H9 (cell line): Measurements from ENCODE around the gene NRXN3. TPM values are rescaled to one million over a fixed set of nuclear protein-coding genes. Genes with fewer than 3 reads are reported as not detected.

ENCODE experiments used
- DNase-seq: peaks from one replicate; pipeline ENCODE4 v3.0.0-alpha.2; 2017
- H2AFZ ChIP-seq: one replicate; pipeline ENCODE4 v1.6.1; 2013; ENCODE audit warnings: mild to moderate bottlenecking, low read length, control low read depth, moderate library complexity
- H2AK5ac ChIP-seq: 2 replicates; pipeline ENCODE4 v1.6.1; 2013; ENCODE audit warnings: low read length, control low read depth, mixed read lengths; ENCODE audit not compliant: insufficient read length
- H2BK120ac ChIP-seq: one replicate; pipeline ENCODE4 v1.6.1; 2013; ENCODE audit warnings: low read depth, mild to moderate bottlenecking, low read length, control low read depth, inconsistent platforms; ENCODE audit not compliant: poor library complexity, severe bottlenecking
- H2BK12ac ChIP-seq: 2 replicates; pipeline ENCODE4 v1.6.1; 2013; ENCODE audit warnings: low read length, control low read depth, mixed read lengths, low read depth; ENCODE audit not compliant: insufficient read length
- H2BK15ac ChIP-seq: 2 replicates; pipeline ENCODE4 v1.6.1; 2013; ENCODE audit warnings: low read depth, low read length, control low read depth
- H2BK20ac ChIP-seq: one replicate; pipeline ENCODE4 v1.6.1; 2013; ENCODE audit warnings: low read depth, mild to moderate bottlenecking, low read length, control low read depth, inconsistent platforms; ENCODE audit not compliant: poor library complexity, severe bottlenecking
- H2BK5ac ChIP-seq: 2 replicates; pipeline ENCODE4 v1.6.1; 2013; ENCODE audit warnings: low read length, control low read depth, mixed read lengths; ENCODE audit not compliant: insufficient read length
- H3K14ac ChIP-seq: 2 replicates; pipeline ENCODE4 v1.6.1; 2013; ENCODE audit warnings: low read length, control low read depth; ENCODE audit not compliant: insufficient read depth
- H3K18ac ChIP-seq: 2 replicates; pipeline ENCODE4 v1.6.1; 2013; ENCODE audit warnings: low read depth, mild to moderate bottlenecking, mixed read lengths, low read length, control low read depth; ENCODE audit not compliant: insufficient read length
- H3K23ac ChIP-seq: 2 replicates; pipeline ENCODE4 v1.6.1; 2013; ENCODE audit warnings: low read length, control low read depth, mixed read lengths, low read depth; ENCODE audit not compliant: insufficient read length
- H3K23me2 ChIP-seq: 2 replicates; pipeline ENCODE4 v1.6.1; 2013; ENCODE audit warnings: low read depth, mild to moderate bottlenecking, mixed read lengths, low read length, control low read depth; ENCODE audit not compliant: insufficient read length, poor library complexity, severe bottlenecking
- H3K27ac ChIP-seq: 2 replicates; pipeline ENCODE4 v1.5.1; 2013; ENCODE audit warnings: low read length, control low read depth, mixed read lengths, low read depth; ENCODE audit not compliant: insufficient read length
- H3K27me3 ChIP-seq: 2 replicates; pipeline ENCODE4 v1.6.1; 2013; ENCODE audit warnings: low read length, control low read depth, inconsistent platforms; ENCODE audit not compliant: insufficient read depth
- H3K4ac ChIP-seq: 2 replicates; pipeline ENCODE4 v1.6.1; 2013; ENCODE audit warnings: low read depth, mild to moderate bottlenecking, control low read depth, inconsistent platforms, low read length, moderate library complexity
- H3K4me1 ChIP-seq: 2 replicates; pipeline ENCODE4 v1.6.1; 2013; ENCODE audit warnings: low read length, control low read depth, inconsistent platforms; ENCODE audit not compliant: insufficient read depth
- H3K4me2 ChIP-seq: 2 replicates; pipeline ENCODE4 v1.6.1; 2013; ENCODE audit warnings: low read length, control low read depth, mixed read lengths; ENCODE audit not compliant: insufficient read length, insufficient read depth
- H3K56ac ChIP-seq: 2 replicates; pipeline ENCODE4 v1.6.1; 2013; ENCODE audit warnings: low read depth, mild to moderate bottlenecking, mixed read lengths, low read length, control low read depth; ENCODE audit not compliant: insufficient read length
- H3K79me1 ChIP-seq: 2 replicates; pipeline ENCODE4 v1.6.1; 2013; ENCODE audit warnings: low read depth, mild to moderate bottlenecking, moderate library complexity, low read length, control low read depth, inconsistent platforms; ENCODE audit not compliant: insufficient read depth, poor library complexity, severe bottlenecking
- H3K79me2 ChIP-seq: 2 replicates; pipeline ENCODE4 v1.6.1; 2013; ENCODE audit warnings: low read length, control low read depth, inconsistent platforms; ENCODE audit not compliant: insufficient read depth
- H3K9ac ChIP-seq: 2 replicates; pipeline ENCODE4 v1.6.1; 2013; ENCODE audit warnings: low read length, control low read depth, mixed read lengths; ENCODE audit not compliant: insufficient read length; ENCODE audit errors: extremely low read depth
- H3K9me3 ChIP-seq: one replicate; pipeline ENCODE4 v1.6.1; 2013; ENCODE audit warnings: low read depth, low read length, inconsistent platforms; ENCODE audit not compliant: control insufficient read depth
- H3T11ph ChIP-seq: one replicate; pipeline ENCODE4 v1.6.1; 2013; ENCODE audit warnings: mild to moderate bottlenecking, low read length, control low read depth, inconsistent platforms
- H4K20me1 ChIP-seq: one replicate; pipeline ENCODE4 v1.6.1; 2013; ENCODE audit not compliant: control insufficient read depth, insufficient read length, insufficient read depth
- H4K5ac ChIP-seq: 2 replicates; pipeline ENCODE4 v1.6.1; 2013; ENCODE audit warnings: low read depth, mild to moderate bottlenecking, mixed read lengths, low read length, control low read depth; ENCODE audit not compliant: insufficient read length
- H4K8ac ChIP-seq: replicated peaks from 2 replicates; pipeline ENCODE4 v1.6.1; 2013; ENCODE audit warnings: low read length, control low read depth, mixed read lengths, low read depth; ENCODE audit not compliant: insufficient read length
- H4K91ac ChIP-seq: 2 replicates; pipeline ENCODE4 v1.6.1; 2013; ENCODE audit warnings: low read depth, mild to moderate bottlenecking, moderate library complexity, mixed read lengths, low read length, control low read depth; ENCODE audit not compliant: insufficient read length
- H3K27ac Mint-ChIP-seq, 3 experiments: 2 replicates in 2 of 3; 3 replicates in 1 of 3; pipeline ENCODE4 v1.8.0; 2020 to 2021; ENCODE audit warnings: mixed read lengths in 3 of 3, mild to moderate bottlenecking in 1 of 3, moderate library complexity in 1 of 3
- H3K27me3 Mint-ChIP-seq: 2 replicates; pipeline ENCODE4 v1.8.0; 2021; ENCODE audit warnings: low read depth, mild to moderate bottlenecking, moderate library complexity, mixed read lengths
- H3K36me3 Mint-ChIP-seq, 3 experiments: 2 replicates in 2 of 3; 3 replicates in 1 of 3; pipeline ENCODE4 v1.8.0; 2020 to 2021; ENCODE audit warnings: low read depth in 3 of 3, mixed read lengths in 3 of 3; ENCODE audit not compliant: insufficient read depth in 1 of 3
- H3K4me1 Mint-ChIP-seq, 2 experiments: 2 replicates each; pipeline ENCODE4 v1.8.0; 2020; ENCODE audit warnings: mixed read lengths in 2 of 2
- H3K4me3 Mint-ChIP-seq, 2 experiments: 2 replicates in 1 of 2; 3 replicates in 1 of 2; pipeline ENCODE4 v1.8.0; 2020 to 2021; ENCODE audit warnings: mild to moderate bottlenecking in 2 of 2, mixed read lengths in 2 of 2, moderate library complexity in 1 of 2
- H3K9me3 Mint-ChIP-seq, 2 experiments: 2 replicates in 1 of 2; 3 replicates in 1 of 2; pipeline ENCODE4 v1.8.0; 2020; ENCODE audit warnings: mild to moderate bottlenecking in 2 of 2, mixed read lengths in 2 of 2, moderate library complexity in 1 of 2
- WGBS: extraction: QIAGEN DNeasy Blood & Tissue Kit; methylation state at CpG from one replicate; pipeline ENCODE4 v1.1.7; 2013; ENCODE audit warnings: missing lambda C conversion rate, low lambda C conversion rate, mixed read lengths; ENCODE audit not compliant: insufficient read length; ENCODE audit errors: extremely low coverage; 5-methylcytosine and 5-hydroxymethylcytosine counted together
- total RNA-seq: library from RNA; stranded (reverse); gene quantifications from 2 replicates; pipeline ENCODE4 v1.2.1, GENCODE V29; 2021
- TF ChIP-seq, protein P1 (sequence below): fragments of 200-600 bp; sonication (generic); conservative IDR thresholded peaks from 3 replicates; pipeline ENCODE4 v1.8.0; 2021; ENCODE audit warnings: antibody characterized with exemption, mild to moderate bottlenecking

Gene NRXN3
- total RNA-seq, 1 experiment from 2014 or later = 1.8 TPM

GRCh38 chr14:78785265-78785664 is 615.1 kb downstream of the NRXN3 start:
- Histone ChIP-seq H4K20me1 (no peaks in the 10 kb centered on the region), H3K56ac (no peak overlapping the region), H3K79me1 (no peaks in the 10 kb centered on the region), H3T11ph (no peak overlapping the region), H3K9ac (no peak overlapping the region), H2BK12ac (no peak overlapping the region), H4K8ac (no peak overlapping the region), H2AFZ (no peak overlapping the region), H3K27ac (no peak overlapping the region), H3K9me3 (no peaks in the 10 kb centered on the region), H3K4ac (no peak overlapping the region), H3K23ac (no peak overlapping the region), H3K23me2 (no peaks in the 10 kb centered on the region), H2BK5ac (no peak overlapping the region), H2AK5ac (no peak overlapping the region), H2BK20ac (no peak overlapping the region), H3K79me2 (no peaks in the 10 kb centered on the region), H2BK120ac (no peak overlapping the region), H3K4me2 (no peak overlapping the region), H4K91ac (no peak overlapping the region), H3K18ac (no peak overlapping the region), H3K14ac (no peak overlapping the region), H3K4me1 (no peaks in the 10 kb centered on the region), H4K5ac (no peak overlapping the region), H2BK15ac (no peak overlapping the region), H3K27me3 (no peaks in the 10 kb centered on the region)
- H3K4me1 Mint-ChIP-seq = peaks cover under 1% of the 10 kb centered on the region in 2 experiments
- DNase-seq = no peak
- no peak overlapping the region for H3K4me3 Mint-ChIP-seq
- TF ChIP-seq, protein P1, sequence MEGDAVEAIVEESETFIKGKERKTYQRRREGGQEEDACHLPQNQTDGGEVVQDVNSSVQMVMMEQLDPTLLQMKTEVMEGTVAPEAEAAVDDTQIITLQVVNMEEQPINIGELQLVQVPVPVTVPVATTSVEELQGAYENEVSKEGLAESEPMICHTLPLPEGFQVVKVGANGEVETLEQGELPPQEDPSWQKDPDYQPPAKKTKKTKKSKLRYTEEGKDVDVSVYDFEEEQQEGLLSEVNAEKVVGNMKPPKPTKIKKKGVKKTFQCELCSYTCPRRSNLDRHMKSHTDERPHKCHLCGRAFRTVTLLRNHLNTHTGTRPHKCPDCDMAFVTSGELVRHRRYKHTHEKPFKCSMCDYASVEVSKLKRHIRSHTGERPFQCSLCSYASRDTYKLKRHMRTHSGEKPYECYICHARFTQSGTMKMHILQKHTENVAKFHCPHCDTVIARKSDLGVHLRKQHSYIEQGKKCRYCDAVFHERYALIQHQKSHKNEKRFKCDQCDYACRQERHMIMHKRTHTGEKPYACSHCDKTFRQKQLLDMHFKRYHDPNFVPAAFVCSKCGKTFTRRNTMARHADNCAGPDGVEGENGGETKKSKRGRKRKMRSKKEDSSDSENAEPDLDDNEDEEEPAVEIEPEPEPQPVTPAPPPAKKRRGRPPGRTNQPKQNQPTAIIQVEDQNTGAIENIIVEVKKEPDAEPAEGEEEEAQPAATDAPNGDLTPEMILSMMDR = no peak
- WGBS = no CpG with 5 or more reads among the region's 4 CpGs
- no peaks in the 10 kb centered on the region; a peak in 1 of 7 replicates for H3K36me3 Mint-ChIP-seq
- H3K27me3 Mint-ChIP-seq = no peaks in the 10 kb centered on the region
- H3K27ac Mint-ChIP-seq = no peak overlapping the region
- H3K9me3 Mint-ChIP-seq = no peaks in the 10 kb centered on the region
